Peyer's patch (tissue), 4 donors: ENCODE measurements around the gene GRM1. TPM values are rescaled to one million over a fixed set of nuclear protein-coding genes. Genes with fewer than 3 reads are reported as not detected.

Experiments
- DNase-seq, 3 donors: peaks; one replicate each; pipeline ENCODE4 v3.0.0-alpha.2; 2017 to 2019
- H3K27ac ChIP-seq, 4 donors: fragments of 200-600 bp; sonication (generic); one replicate each; pipeline ENCODE4 v1.5.1; 2016 to 2019
- H3K27me3 ChIP-seq, 2 donors: fragments of 200-600 bp; sonication (generic); one replicate each; pipeline ENCODE4 v1.5.1; 2019
- H3K36me3 ChIP-seq, 3 donors: fragments of 200-600 bp; sonication (generic); one replicate each; pipeline ENCODE4 v1.5.1; 2016 to 2019
- H3K4me1 ChIP-seq, 4 donors: fragments of 200-600 bp; sonication (generic); one replicate each; pipeline ENCODE4 v1.5.1; 2016 to 2019
- H3K4me3 ChIP-seq, 4 donors: fragments of 200-600 bp; sonication (generic); 1 replicate in 3 of 4; 2 replicates in 1 of 4; pipeline ENCODE4 v1.5.1; 2016 to 2019; ENCODE audit warnings: mild to moderate bottlenecking in 1 of 4
- H3K9me3 ChIP-seq, 4 donors: fragments of 200-600 bp; sonication (generic); one replicate each; pipeline ENCODE4 v1.5.1; 2016 to 2019; ENCODE audit warnings: mild to moderate bottlenecking in 1 of 4
- CTCF ChIP-seq, 6 experiments: fragments of 450-650 bp in 4 of 6; fragments of 200-600 bp in 2 of 6; sonication (generic) in 1 of 6; IDR thresholded peaks; one replicate each; pipeline ENCODE4 v1.5.1; 2017 to 2019; ENCODE audit warnings: antibody characterized with exemption in 6 of 6, mild to moderate bottlenecking in 3 of 6, moderate library complexity in 1 of 6
- POLR2A ChIP-seq, 2 donors: fragments of 450-650 bp; IDR thresholded peaks; one replicate each; pipeline ENCODE4 v1.5.1; 2017; ENCODE audit warnings: antibody characterized with exemption in 2 of 2, mild to moderate bottlenecking in 2 of 2, moderate library complexity in 2 of 2
- total RNA-seq, 4 donors: library from RNA; depleted of rRNA; stranded (reverse); fragments of >200 nt; gene quantifications; one replicate each; pipeline ENCODE4 v1.1.0, GENCODE V29; 2016

GRM1 gene
- total RNA-seq, 4 donors from 2014 or later = not detected

GRCh38 chr6:146027586-146028251 lies 1.1 kb upstream of the GRM1 start:
- DNase-seq = peak in 1 of 3 donors; percentile 25
- Histone ChIP-seq H3K4me1 (no peaks in the 10 kb centered on the region), H3K27me3 (peaks cover 0 to 4% of the 10 kb centered on the region in 2 donors), H3K4me3 (no peak overlapping the region), H3K9me3 (no peaks in the 10 kb centered on the region), H3K36me3 (no peaks in the 10 kb centered on the region), H3K27ac (no peak overlapping the region)
- TF ChIP-seq POLR2A (IDR thresholded peaks at IDR 0.05) (no peak), CTCF (IDR thresholded peaks at IDR 0.05) (no peak)

GRCh38 chr6:146028252-146028795 lies 538 bp upstream of the GRM1 start:
- TF ChIP-seq POLR2A (IDR thresholded peaks at IDR 0.05) = no peak
- TF ChIP-seq CTCF (IDR thresholded peaks at IDR 0.05) = no peak
- H3K27ac ChIP-seq = no peak overlapping the region
- no peaks in the 10 kb centered on the region for H3K4me1 ChIP-seq
- DNase-seq = peak in 1 of 3 donors; percentile 51
- H3K9me3 ChIP-seq = no peaks in the 10 kb centered on the region
- H3K27me3 ChIP-seq = peaks cover 0 to 4% of the 10 kb centered on the region in 2 donors
- H3K36me3 ChIP-seq = no peaks in the 10 kb centered on the region
- no peak overlapping the region for H3K4me3 ChIP-seq

- Histone ChIP-seq H3K27ac (no peak overlapping the region), H3K27me3 (peaks cover 0 to 4% of the 10 kb centered on the region in 2 donors), H3K9me3 (no peaks in the 10 kb centered on the region), H3K4me3 (no peak overlapping the region), H3K4me1 (no peaks in the 10 kb centered on the region), H3K36me3 (no peaks in the 10 kb centered on the region)
- no peak for TF ChIP-seq CTCF (IDR thresholded peaks at IDR 0.05)
- TF ChIP-seq POLR2A (IDR thresholded peaks at IDR 0.05) = no peak
- no peak for DNase-seq
These were observed 817 bp downstream of the GRM1 start for GRCh38 chr6:146029573-146030184.

GRCh38 chr6:146032387-146032786 lies 3.5 kb downstream of the GRM1 start:
- no peaks in the 10 kb centered on the region for H3K9me3 ChIP-seq
- H3K27me3 ChIP-seq = peaks cover 0 to 4% of the 10 kb centered on the region in 2 donors
- no peak for DNase-seq
- TF ChIP-seq CTCF (IDR thresholded peaks at IDR 0.05) = no peak
- TF ChIP-seq POLR2A (IDR thresholded peaks at IDR 0.05) = no peak
- H3K4me1 ChIP-seq = no peaks in the 10 kb centered on the region
- H3K27ac ChIP-seq = no peak overlapping the region
- H3K36me3 ChIP-seq = no peaks in the 10 kb centered on the region
- H3K4me3 ChIP-seq = no peak overlapping the region

- H3K9me3 ChIP-seq = no peaks in the 10 kb centered on the region
- H3K36me3 ChIP-seq = no peaks in the 10 kb centered on the region
- no peaks in the 10 kb centered on the region for H3K4me1 ChIP-seq
- no peak overlapping the region for H3K27ac ChIP-seq
- no peaks in the 10 kb centered on the region for H3K27me3 ChIP-seq
- no peak overlapping the region for H3K4me3 ChIP-seq
- no peak for DNase-seq
- TF ChIP-seq POLR2A (IDR thresholded peaks at IDR 0.05) (no peak), CTCF (IDR thresholded peaks at IDR 0.05) (no peak)
These were observed 11.5 kb downstream of the GRM1 start for GRCh38 chr6:146040360-146040759.
